Measurements from ENCODE around the gene AVL9.

AVL9 gene

GRCh38 chr7:32535162-32535702 lies 39.9 kb downstream of the AVL9 start:
- no peak for DNase-seq

DNA sequence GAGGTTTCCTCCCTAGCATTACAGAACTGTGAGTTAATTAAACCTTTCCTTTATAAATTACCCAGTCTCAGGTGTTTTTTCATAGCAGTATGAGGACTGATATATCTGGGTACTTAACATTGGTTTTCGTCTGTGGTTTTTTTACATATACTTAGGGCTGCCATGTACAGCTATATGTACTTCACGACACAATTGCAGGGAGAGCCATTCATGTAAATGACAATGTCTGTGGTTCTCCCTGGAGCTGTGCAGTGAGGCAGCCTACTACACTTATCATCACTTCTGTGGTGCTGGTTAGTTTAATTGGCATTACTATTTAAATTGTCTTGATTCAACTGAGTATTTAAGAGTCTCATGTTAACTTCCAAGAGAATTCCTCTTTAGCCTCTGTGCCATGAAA lies 40.7 kb downstream of the AVL9 start:
- DNase-seq, result no peak

DNA sequence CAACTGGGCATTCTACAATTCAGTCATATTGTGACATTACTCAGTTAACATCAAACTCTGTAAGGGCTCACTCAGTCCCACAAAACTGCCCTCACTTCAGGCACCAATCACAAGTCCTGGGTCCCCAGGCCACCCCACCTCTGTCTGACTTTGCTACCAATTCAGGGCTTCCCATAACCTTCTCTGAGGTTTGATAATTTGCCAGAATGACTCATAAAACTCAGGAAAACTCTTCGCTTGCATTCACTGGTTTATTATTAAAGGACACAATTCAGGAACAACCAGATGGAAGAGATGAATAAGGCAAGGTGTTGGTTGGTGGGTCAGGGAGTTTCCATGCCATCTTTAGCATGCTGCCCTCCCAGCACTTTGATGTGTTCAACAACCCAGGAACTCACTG lies 41.3 kb downstream of the AVL9 start:
- no peak for DNase-seq

DNA sequence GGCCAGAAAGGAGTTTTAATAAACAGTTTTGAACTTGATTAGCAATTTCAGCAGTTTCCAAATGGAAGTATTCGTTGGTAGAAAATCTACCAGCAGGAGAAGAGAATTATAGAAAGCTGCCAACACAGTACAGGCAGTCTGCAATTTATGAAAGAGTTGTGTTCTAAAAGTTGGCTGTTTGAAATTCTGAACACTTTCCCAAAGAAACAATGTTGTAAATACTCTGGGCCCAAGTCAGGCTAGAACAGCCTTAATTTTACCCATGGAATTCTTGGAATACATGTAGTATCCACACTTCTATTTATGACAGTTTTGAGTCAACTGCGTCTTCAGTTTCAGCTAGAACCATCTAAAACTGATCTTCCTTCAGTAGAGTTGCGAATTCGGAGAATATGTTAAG lies 42.5 kb downstream of the AVL9 start:
- no peak for DNase-seq

DNA sequence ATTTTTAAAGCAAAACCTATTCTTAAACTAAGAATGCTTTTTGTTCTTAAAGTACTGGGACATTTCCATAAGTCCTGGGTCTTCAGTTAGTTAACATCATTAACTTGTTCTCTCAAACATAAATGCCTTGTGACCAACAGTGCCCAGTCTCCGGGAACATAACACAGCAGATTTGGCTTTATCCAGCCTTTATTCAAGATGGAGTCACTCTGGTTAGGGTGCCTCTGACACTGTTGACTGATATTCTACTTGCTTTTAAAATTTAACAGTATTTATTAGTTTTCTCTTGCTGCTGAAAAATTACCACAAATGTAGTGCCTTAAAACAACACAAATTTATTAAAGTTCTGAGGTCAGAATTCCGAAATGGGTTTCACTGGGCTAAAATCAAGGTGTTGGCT lies 44.1 kb downstream of the AVL9 start:
- no peak for DNase-seq

- DNase-seq, result no peak
Measured at GRCh38 chr7:32539919-32540531, 44.7 kb downstream of the AVL9 start.

DNA sequence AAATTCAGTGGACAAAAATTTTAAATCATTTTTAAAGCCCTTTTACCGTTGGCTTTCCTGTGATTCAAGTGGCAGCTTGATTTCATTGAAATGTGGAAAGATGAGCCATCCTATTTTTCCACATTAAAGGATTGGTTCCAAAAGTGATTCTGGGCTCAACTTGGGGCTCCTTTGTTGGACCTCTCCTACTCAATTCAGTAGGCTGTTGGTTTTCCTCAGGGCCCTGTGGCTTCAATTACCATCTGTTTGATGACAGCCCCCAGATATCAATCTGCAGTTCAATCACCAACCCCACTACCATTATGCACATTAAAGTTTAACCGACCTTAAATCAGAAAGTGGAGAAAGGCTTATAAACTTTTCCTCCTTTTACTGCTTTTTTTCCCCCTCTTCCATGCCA lies 47.3 kb downstream of the AVL9 start:
- no peak for DNase-seq

- no peak for DNase-seq
Measured at GRCh38 chr7:32559480-32559879, 64.2 kb downstream of the AVL9 start.

DNA sequence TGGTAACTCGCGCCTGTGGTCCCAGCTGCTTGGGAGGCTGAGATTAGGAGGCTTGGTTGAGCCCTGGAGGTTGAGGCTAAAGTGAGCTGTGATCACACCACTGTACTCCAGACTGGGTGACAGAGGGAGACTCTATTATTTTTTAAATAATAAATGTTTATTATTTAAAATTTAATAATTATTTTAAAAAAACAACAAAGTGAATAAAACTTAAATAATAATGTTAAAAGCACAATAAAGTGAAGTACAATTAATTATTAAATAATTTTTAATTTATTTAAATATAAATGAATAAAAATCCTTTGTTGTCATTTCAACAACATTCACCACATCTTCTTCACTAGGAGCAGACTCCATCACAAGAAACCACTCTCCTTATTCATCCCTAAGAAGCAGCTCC lies 64.8 kb downstream of the AVL9 start:
- no peak for DNase-seq

GRCh38 chr7:32561613-32562012 lies 66.3 kb downstream of the AVL9 start:
- no peak for DNase-seq

GRCh38 chr7:32564542-32564941 lies 69.3 kb downstream of the AVL9 start:
- DNase-seq, result no peak

GRCh38 chr7:32569388-32570289 lies 74.3 kb downstream of the AVL9 start:
- DNase-seq, result no peak

- DNase-seq, result no peak
Measured at GRCh38 chr7:32573110-32573687, 77.9 kb downstream of the AVL9 start.

DNA sequence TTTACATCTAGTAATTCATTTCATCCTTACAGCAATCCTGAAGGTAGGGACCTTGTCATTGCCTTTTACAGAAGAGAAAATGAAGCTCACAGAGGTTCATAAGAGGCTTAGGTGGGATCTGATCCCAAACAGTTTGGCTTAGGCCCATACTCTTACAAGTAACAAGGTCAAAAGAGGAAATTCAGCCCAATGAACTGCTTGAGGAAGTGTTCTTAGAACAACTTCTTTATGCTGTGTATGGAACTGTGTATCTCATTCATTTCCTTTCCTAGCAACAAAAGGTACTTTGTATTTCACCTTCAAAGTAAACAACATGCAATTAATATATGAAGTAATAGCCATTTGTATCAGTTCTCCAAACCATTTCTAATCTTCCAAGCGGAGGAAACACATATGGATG lies 79.3 kb downstream of the AVL9 start:
- no peak for DNase-seq

DNA sequence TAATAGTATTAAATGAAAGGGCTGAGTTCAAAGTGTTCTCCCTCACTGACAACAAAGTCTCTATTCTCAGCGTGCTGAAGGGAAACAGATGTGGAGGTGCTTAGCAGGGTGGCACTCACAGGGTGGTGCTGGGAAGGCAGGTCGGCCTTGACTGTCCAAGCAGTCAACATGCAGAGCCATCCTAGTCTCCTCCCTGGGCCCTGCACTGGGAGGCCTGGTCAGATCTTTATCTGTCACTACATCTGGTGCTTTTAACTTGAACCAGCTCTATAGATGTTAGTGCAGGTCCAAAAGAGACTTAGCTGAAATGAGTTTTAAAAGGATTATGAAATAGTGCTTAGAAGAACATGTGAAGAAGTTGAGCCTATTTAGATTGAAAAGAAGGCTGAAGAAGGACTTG lies 82.1 kb downstream of the AVL9 start:
- DNase-seq, result no peak

DNA sequence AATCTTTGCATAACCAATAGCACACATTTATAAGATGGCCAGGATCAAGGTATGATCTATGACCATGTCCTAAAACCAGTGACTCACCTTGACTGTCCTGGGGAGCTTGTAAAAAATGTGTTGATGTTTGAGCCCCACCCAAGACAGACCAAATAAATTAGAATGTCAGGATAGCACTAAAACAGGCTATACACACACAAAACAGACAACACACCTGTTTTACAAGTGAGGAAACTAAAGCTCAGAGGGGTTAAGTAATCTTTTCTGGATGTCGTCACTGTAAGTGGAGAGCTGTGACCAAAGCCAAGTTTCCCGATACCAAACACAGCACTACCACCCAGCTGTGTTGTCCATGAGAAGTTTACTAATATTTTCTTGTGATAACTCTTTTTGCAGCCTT lies 84.5 kb downstream of the AVL9 start:
- no peak for DNase-seq

DNA sequence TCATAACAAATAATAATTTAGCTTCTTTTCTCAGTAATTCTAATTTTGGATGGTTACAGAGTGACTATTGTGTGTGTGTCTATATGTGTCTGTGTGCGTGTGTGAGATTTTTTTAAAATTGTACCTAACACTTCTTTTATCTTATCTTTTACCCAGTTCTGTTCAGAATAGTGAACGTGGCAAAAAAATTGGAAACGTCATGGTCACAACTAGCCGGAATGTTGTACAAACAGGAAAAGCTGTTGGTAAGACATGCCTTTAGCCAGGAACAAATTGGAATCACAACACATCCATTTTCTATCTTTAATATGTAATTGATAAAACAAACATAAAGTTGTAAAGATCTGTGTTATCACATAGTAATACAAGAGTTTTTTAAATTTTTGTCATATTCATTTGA lies 85.4 kb downstream of the AVL9 start:
- no peak for DNase-seq

DNA sequence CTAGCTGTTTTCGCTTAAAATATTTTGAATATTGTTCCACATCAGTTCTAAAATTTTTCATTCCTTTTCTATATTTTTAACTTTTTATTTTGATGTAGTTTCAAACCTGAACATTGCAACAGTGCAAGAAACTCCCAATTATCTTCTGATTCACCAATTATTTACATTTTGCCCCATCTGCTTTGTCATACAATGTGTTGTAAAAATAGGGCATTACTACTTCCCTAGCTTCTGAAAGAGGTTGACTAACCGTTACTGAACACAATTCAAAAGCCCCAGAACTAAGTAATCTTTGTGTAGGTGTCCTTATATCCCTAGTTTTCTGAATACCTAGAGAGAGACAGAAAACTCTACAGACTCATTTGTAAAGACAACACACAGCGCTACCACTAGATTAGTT lies 86.7 kb downstream of the AVL9 start:
- no peak for DNase-seq

DNA sequence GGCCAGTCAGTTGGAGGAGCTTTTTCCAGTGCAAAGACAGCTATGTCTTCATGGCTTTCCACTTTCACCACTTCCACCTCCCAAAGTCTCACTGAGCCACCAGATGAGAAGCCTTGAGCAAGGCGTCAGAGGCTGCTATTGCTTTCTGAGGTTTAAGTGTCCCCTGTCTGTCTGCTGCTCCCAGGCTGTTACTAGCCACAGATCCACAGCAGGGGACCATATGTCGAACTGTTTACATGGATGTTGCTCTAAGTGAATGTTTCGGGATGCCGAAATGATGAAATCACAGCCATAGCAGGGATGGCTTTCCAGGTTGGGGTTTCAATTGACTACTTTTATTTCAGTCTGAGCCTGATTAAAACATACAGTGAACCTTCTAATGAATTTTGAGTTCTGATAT lies 88.5 kb downstream of the AVL9 start:
- DNase-seq, result no peak

- no peak for DNase-seq
Measured at GRCh38 chr7:32586291-32587221, 91.3 kb downstream of the AVL9 start.

DNA sequence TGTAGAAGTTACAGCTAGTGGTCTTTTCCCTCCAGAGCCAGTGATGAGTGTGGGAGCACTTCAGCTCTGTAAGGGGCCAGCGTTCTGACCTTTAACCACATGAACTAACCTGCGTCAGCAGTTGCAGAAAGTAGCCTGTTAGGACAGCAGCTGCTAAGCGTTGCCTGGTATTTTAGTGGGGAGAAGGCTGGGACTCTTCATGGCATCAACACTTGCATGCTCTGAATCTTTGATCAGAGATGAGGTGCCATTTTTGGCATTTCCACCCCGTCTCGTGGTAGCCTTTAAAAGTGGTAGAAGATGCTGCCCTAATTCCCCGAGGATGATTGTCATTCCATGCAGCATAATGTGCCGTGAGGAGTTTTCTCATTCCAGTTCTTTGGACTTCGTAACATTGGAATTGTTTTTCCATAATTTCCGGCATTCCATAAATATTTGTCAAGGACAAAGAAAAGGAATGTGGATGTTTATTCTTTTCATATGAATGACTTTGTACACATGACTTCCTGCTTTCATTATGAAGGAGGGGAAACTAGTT lies 92.2 kb downstream of the AVL9 start:
- no peak for DNase-seq

- peak in 1 of 2 donors; percentile 11 for DNase-seq
Measured at GRCh38 chr7:32588657-32589056, 93.4 kb downstream of the AVL9 start.

GRCh38 chr7:32591938-32592337 lies 96.6 kb downstream of the AVL9 start:
- DNase-seq, result no peak
